Measurements from ENCODE around the gene TMEM134. TPM values are rescaled to one million over a fixed set of nuclear protein-coding genes. Genes with fewer than 3 reads are reported as not detected.

TMEM134 gene
- total and polyA plus RNA-seq, 2 donors (not counting 3 experiments of a cell fraction or from before 2014, with no cell fraction given) = 33.4 to 207 TPM

DNA sequence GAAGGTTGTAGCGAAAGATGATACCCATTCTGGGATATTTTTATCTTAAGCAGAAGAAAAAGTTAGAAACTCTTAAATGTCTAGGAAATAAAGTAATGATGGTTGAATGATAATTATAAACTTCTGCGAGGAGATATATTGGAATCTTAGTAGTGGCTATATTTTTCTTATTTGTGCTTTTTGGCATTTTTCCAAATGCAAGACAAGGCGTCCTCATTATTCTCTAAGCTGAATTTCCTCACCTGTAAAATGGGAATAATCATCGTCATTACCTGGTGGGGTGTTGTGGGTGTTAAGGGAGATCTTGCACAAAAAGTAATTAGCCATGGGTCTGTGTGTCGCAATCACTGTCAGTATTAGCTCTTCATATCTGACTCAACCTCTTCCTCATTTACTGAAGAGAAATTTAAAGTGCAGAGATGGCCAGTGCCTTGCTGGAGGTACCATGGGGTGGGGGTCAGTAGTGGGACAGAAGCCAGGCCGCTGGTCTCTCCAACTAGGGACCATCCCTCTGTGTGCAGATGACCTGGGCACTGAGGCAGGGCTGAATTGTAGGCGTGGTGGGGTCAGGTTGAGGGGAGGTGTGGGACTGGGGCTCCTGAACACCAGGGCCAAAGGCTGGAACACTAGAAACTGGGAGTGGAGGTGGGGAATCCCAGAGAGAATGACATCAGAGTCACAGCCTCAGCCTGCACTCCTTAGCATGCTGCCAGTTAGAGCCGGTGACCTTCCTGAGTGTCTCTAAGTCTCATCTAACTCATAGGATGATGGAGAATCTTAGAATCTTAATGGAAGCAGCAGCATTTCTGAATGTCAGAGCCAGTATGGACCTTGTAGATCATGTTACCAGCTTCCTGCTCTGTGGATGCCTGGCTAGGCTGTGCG, 32.0 kb upstream of the TMEM134 start:
- Histone ChIP-seq H3K27me3 (ENCODE audit: control insufficient read depth in 2 of 2, insufficient read depth in 2 of 2, low read length in 2 of 2) (no peaks in the 10 kb centered on the region), H4K20me1 (replicated peaks; ENCODE audit: control insufficient read depth, extremely low read depth, insufficient read depth, low read length) (no peaks in the 10 kb centered on the region), H3K4me2 (ENCODE audit: insufficient read depth, low read length) (no peak overlapping the region), H3K9me3 (replicated peaks; ENCODE audit: control insufficient read depth, insufficient read depth, low read length) (no peaks in the 10 kb centered on the region), H3K79me2 (ENCODE audit: control insufficient read depth, insufficient read depth, low read length) (no peaks in the 10 kb centered on the region), H3K4me3 (replicated peaks in 1 of 3; ENCODE audit: insufficient read depth in 1 of 3, low read depth in 1 of 3, low read length in 3 of 3) (no peak overlapping the region), H3K4me1 (ENCODE audit: control insufficient read depth, extremely low read depth, insufficient read depth, low read length) (peaks cover 16% of the 10 kb centered on the region), H3K9ac (replicated peaks; ENCODE audit: extremely low read depth, insufficient read depth, low read length) (no peak overlapping the region), H2AFZ (ENCODE audit: low read depth, low read length) (no peak overlapping the region), H3K36me3 (ENCODE audit: control insufficient read depth in 2 of 2, extremely low read depth in 1 of 2, insufficient read depth in 2 of 2, low read length in 2 of 2) (no peaks in the 10 kb centered on the region), H3K27ac (ENCODE audit: insufficient read depth, low read depth, low read length) (no peak overlapping the region), H3K9me1 (replicated peaks; ENCODE audit: control insufficient read depth, extremely low read depth, insufficient read depth, low read length) (no peaks in the 10 kb centered on the region)
- dilution Hi-C loops (cut with MboI; ENCODE audit: extremely low pct_ligation_motif_present, low sequenced_read_pairs) (no loop called here), intact Hi-C loops (cut with micrococcal nuclease) (loop anchor here (10.0 kb wide), 1 partner anchor 236 kb away; the partner anchor contains the start of gene GRK2)
- POLR2A ChIA-PET = no interaction called here
- FAIRE-seq = no peak
- no TSS peak for BruUV-seq (replicated peaks)
- DNase-seq (ENCODE audit: low read depth, low spot score) = no peak
- no peak for TF ChIP-seq POLR2A (IDR thresholded peaks at IDR 0.05; ENCODE audit: low read depth, low read length)
- CTCF ChIA-PET = interaction anchor here (0.6 kb wide), 1 partner anchor 119 kb away, joined by 5 read pairs; no protein-coding TSS in a partner anchor

GRCh38 chr11:67500484-67500821, 31.4 kb upstream of the TMEM134 start:
- no peaks in the 10 kb centered on the region for H3K36me3 ChIP-seq (ENCODE audit: control insufficient read depth in 2 of 2, extremely low read depth in 1 of 2, insufficient read depth in 2 of 2, low read length in 2 of 2)
- no peak overlapping the region for H3K4me3 ChIP-seq (replicated peaks in 1 of 3; ENCODE audit: insufficient read depth in 1 of 3, low read depth in 1 of 3, low read length in 3 of 3)
- no peaks in the 10 kb centered on the region for H3K79me2 ChIP-seq (ENCODE audit: control insufficient read depth, insufficient read depth, low read length)
- POLR2A ChIA-PET = no interaction called here
- no peak for FAIRE-seq
- no peak for DNase-seq (ENCODE audit: low read depth, low spot score)
- intact Hi-C loops (cut with micrococcal nuclease) (loop anchor here (10.0 kb wide), 1 partner anchor 236 kb away; the partner anchor contains the start of gene GRK2), dilution Hi-C loops (cut with MboI; ENCODE audit: extremely low pct_ligation_motif_present, low sequenced_read_pairs) (no loop called here)
- H3K4me1 ChIP-seq (ENCODE audit: control insufficient read depth, extremely low read depth, insufficient read depth, low read length) = peaks cover 9% of the 10 kb centered on the region
- CTCF ChIA-PET = interaction anchor here (0.6 kb wide), 1 partner anchor 119 kb away, joined by 5 read pairs; no protein-coding TSS in a partner anchor
- H2AFZ ChIP-seq (ENCODE audit: low read depth, low read length) = no peak overlapping the region
- no peaks in the 10 kb centered on the region for H4K20me1 ChIP-seq (replicated peaks; ENCODE audit: control insufficient read depth, extremely low read depth, insufficient read depth, low read length)
- no TSS peak for BruUV-seq (replicated peaks)
- H3K9ac ChIP-seq (replicated peaks; ENCODE audit: extremely low read depth, insufficient read depth, low read length) = no peak overlapping the region
- no peaks in the 10 kb centered on the region for H3K27me3 ChIP-seq (ENCODE audit: control insufficient read depth in 2 of 2, insufficient read depth in 2 of 2, low read length in 2 of 2)
- no peak overlapping the region for H3K4me2 ChIP-seq (ENCODE audit: insufficient read depth, low read length)
- H3K27ac ChIP-seq (ENCODE audit: insufficient read depth, low read depth, low read length) = no peak overlapping the region
- no peaks in the 10 kb centered on the region for H3K9me1 ChIP-seq (replicated peaks; ENCODE audit: control insufficient read depth, extremely low read depth, insufficient read depth, low read length)
- no peaks in the 10 kb centered on the region for H3K9me3 ChIP-seq (replicated peaks; ENCODE audit: control insufficient read depth, insufficient read depth, low read length)
- TF ChIP-seq, protein P1, sequence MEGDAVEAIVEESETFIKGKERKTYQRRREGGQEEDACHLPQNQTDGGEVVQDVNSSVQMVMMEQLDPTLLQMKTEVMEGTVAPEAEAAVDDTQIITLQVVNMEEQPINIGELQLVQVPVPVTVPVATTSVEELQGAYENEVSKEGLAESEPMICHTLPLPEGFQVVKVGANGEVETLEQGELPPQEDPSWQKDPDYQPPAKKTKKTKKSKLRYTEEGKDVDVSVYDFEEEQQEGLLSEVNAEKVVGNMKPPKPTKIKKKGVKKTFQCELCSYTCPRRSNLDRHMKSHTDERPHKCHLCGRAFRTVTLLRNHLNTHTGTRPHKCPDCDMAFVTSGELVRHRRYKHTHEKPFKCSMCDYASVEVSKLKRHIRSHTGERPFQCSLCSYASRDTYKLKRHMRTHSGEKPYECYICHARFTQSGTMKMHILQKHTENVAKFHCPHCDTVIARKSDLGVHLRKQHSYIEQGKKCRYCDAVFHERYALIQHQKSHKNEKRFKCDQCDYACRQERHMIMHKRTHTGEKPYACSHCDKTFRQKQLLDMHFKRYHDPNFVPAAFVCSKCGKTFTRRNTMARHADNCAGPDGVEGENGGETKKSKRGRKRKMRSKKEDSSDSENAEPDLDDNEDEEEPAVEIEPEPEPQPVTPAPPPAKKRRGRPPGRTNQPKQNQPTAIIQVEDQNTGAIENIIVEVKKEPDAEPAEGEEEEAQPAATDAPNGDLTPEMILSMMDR (IDR thresholded peaks at IDR 0.05; ENCODE audit: extremely low read depth in 1 of 2, insufficient read depth in 1 of 2, low read depth in 1 of 2, low read length in 2 of 2) = no peak
- TF ChIP-seq POLR2A (IDR thresholded peaks at IDR 0.05; ENCODE audit: low read depth, low read length) = no peak
- no peak for TF ChIP-seq MAX (IDR thresholded peaks at IDR 0.05; ENCODE audit: insufficient read depth, insufficient read length)
- TF ChIP-seq POLR2AphosphoS5 (IDR thresholded peaks at IDR 0.05; ENCODE audit: insufficient read depth, low read depth, low read length) = no peak
- TF ChIP-seq JUN (IDR thresholded peaks at IDR 0.05; ENCODE audit: borderline replicate concordance, insufficient read depth, insufficient read length, low read depth) = no peak
- no peak for TF ChIP-seq FOS (IDR thresholded peaks at IDR 0.05; ENCODE audit: borderline replicate concordance, insufficient read depth, low read length)
- no peak for TF ChIP-seq EZH2 (IDR thresholded peaks at IDR 0.05; ENCODE audit: borderline replicate concordance, low read depth, low read length, severe bottlenecking)
- no peak for TF ChIP-seq MYC (IDR thresholded peaks at IDR 0.05; ENCODE audit: low read depth, low read length)
- no peak for TF ChIP-seq GATA2 (IDR thresholded peaks at IDR 0.05; ENCODE audit: insufficient read depth, insufficient read length, low read depth, low read length)
